H1 (cell line): ENCODE data around the gene MFAP3L. TPM values are rescaled to one million over a fixed set of nuclear protein-coding genes. Genes with fewer than 3 reads are reported as not detected.

ENCODE experiments used
- CTCF ChIA-PET: fragments of 300-600 bp; sonication (Branson Sonifier 250); formaldehyde crosslinking; loops from one replicate; lab custom pipeline; 2021; ENCODE audit not compliant: partially characterized antibody; lab: Charles Lee
- POLR2A ChIA-PET: fragments of 300-600 bp; sonication (Branson Sonifier 250); formaldehyde crosslinking; loops from one replicate; lab custom pipeline; 2021; ENCODE audit warnings: inconsistent platforms; ENCODE audit not compliant: partially characterized antibody; lab: Charles Lee
- DNase-seq, 2 experiments: peaks; one replicate each; pipeline versions ENCODE4 v3.0.0 to v3.0.0-alpha.2; 2010 to 2022; ENCODE audit warnings: low spot score in 2 of 2, low read depth in 1 of 2, mixed read lengths in 1 of 2
- FAIRE-seq: peaks from 2 replicates; lab custom pipeline; 2011; peaks lifted over from hg19 to GRCh38; lab: Jason Lieb, UNC
- H2AFZ ChIP-seq: 2 replicates; pipeline ENCODE4 v1.8.1; 2012; ENCODE audit warnings: low read length, inconsistent platforms
- H2AK5ac ChIP-seq: 2 replicates; pipeline ENCODE4 v1.6.1; 2013; ENCODE audit warnings: low read depth, low read length
- H2BK120ac ChIP-seq: replicated peaks from 2 replicates; pipeline ENCODE3; 2013; ENCODE audit warnings: low read depth, low read length, inconsistent platforms
- H2BK12ac ChIP-seq: 2 replicates; pipeline ENCODE4 v1.6.1; 2013; ENCODE audit warnings: low read depth, low read length
- H2BK15ac ChIP-seq: 2 replicates; pipeline ENCODE4 v1.6.1; 2013; ENCODE audit warnings: low read length
- H2BK20ac ChIP-seq: 2 replicates; pipeline ENCODE4 v1.6.1; 2013; ENCODE audit warnings: low read length
- H2BK5ac ChIP-seq: 2 replicates; pipeline ENCODE4 v1.6.1; 2013; ENCODE audit warnings: low read depth, low read length
- H3K14ac ChIP-seq: 2 replicates; pipeline ENCODE4 v1.6.1; 2013; ENCODE audit warnings: inconsistent platforms; ENCODE audit not compliant: insufficient read length
- H3K18ac ChIP-seq: 2 replicates; pipeline ENCODE4 v1.6.1; 2013; ENCODE audit warnings: low read length; ENCODE audit errors: extremely low read depth
- H3K23ac ChIP-seq: 2 replicates; pipeline ENCODE4 v1.6.1; 2013; ENCODE audit warnings: inconsistent platforms; ENCODE audit not compliant: insufficient read length
- H3K23me2 ChIP-seq: 2 replicates; pipeline ENCODE4 v1.6.1; 2013; ENCODE audit warnings: low read depth, low read length
- H3K27ac ChIP-seq: 2 replicates; pipeline ENCODE4 v1.6.1; 2011; ENCODE audit warnings: low read depth, low read length, inconsistent platforms
- H3K27me3 ChIP-seq, 4 experiments: replicated peaks in 1 of 4; 1 replicate in 1 of 4; 2 replicates in 3 of 4; pipeline versions ENCODE4 v1.6.1 to v1.8.1; 2011 to 2013; ENCODE audit warnings: low read length in 3 of 4, mild to moderate bottlenecking in 3 of 4, inconsistent platforms in 2 of 4, mixed read lengths in 2 of 4, moderate library complexity in 1 of 4; ENCODE audit not compliant: control insufficient read depth in 3 of 4, insufficient read depth in 3 of 4; ENCODE audit errors: extremely low read depth in 1 of 4
- H3K36me3 ChIP-seq, 4 experiments: 2 replicates each; pipeline versions ENCODE4 v1.6.1 to v1.8.1; 2011 to 2013; ENCODE audit warnings: mild to moderate bottlenecking in 4 of 4, low read length in 3 of 4, moderate library complexity in 2 of 4, control low read depth in 1 of 4, inconsistent platforms in 1 of 4; ENCODE audit not compliant: insufficient read depth in 4 of 4, control insufficient read depth in 2 of 4
- H3K4ac ChIP-seq: replicated peaks from 2 replicates; pipeline ENCODE3; 2013; ENCODE audit warnings: low read length, low read depth, mixed read lengths, inconsistent platforms; ENCODE audit not compliant: insufficient read length
- H3K4me1 ChIP-seq, 4 experiments: replicated peaks in 1 of 4; 1 replicate in 1 of 4; 2 replicates in 3 of 4; pipeline versions ENCODE4 v1.6.1 to v1.8.1; 2011 to 2013; ENCODE audit warnings: low read length in 3 of 4, inconsistent platforms in 2 of 4, mixed read lengths in 1 of 4; ENCODE audit not compliant: insufficient read depth in 4 of 4, control insufficient read depth in 3 of 4
- H3K4me2 ChIP-seq, 2 experiments: 2 replicates each; pipeline versions ENCODE4 v1.6.1 to v1.8.1; 2011 to 2013; ENCODE audit warnings: low read depth in 2 of 2, low read length in 2 of 2, control low read depth in 1 of 2, inconsistent platforms in 1 of 2, mild to moderate bottlenecking in 1 of 2; ENCODE audit not compliant: insufficient read depth in 1 of 2
- H3K4me3 ChIP-seq, 4 experiments: fragments of 200-600, 300-600 bp in 1 of 4; sonication (generic), shearing (Covaris generic), sonication (Bioruptor Twin) in 1 of 4; 2 replicates each; pipeline versions ENCODE4 v1.5.1 to v1.8.1; 2011 to 2016; ENCODE audit warnings: low read length in 4 of 4, low read depth in 3 of 4, control low read depth in 2 of 4, inconsistent platforms in 2 of 4, mild to moderate bottlenecking in 2 of 4, mixed read lengths in 1 of 4, moderate library complexity in 1 of 4; ENCODE audit not compliant: insufficient read depth in 2 of 4; ENCODE audit errors: extremely low read depth in 1 of 4
- H3K56ac ChIP-seq: replicated peaks from 2 replicates; pipeline ENCODE3; 2013; ENCODE audit warnings: low read depth, mild to moderate bottlenecking, mixed read lengths, low read length, inconsistent platforms; ENCODE audit not compliant: insufficient read length
- H3K79me1 ChIP-seq: 2 replicates; pipeline ENCODE4 v1.6.1; 2013; ENCODE audit warnings: low read depth, low read length, control low read depth
- H3K79me2 ChIP-seq, 2 experiments: 2 replicates each; pipeline versions ENCODE4 v1.6.1 to v1.8.1; 2012 to 2013; ENCODE audit warnings: low read length in 2 of 2, mild to moderate bottlenecking in 2 of 2, inconsistent platforms in 1 of 2; ENCODE audit not compliant: insufficient read depth in 2 of 2, control insufficient read depth in 1 of 2
- H3K9ac ChIP-seq, 4 experiments: replicated peaks in 1 of 4; 1 replicate in 1 of 4; 2 replicates in 3 of 4; pipeline versions ENCODE4 v1.6.1 to v1.8.1; 2011 to 2013; ENCODE audit warnings: low read depth in 3 of 4, low read length in 3 of 4, control low read depth in 2 of 4, mild to moderate bottlenecking in 2 of 4, moderate library complexity in 2 of 4, inconsistent platforms in 1 of 4; ENCODE audit errors: extremely low read depth in 1 of 4
- H3K9me3 ChIP-seq, 2 experiments: 2 replicates each; pipeline versions ENCODE4 v1.6.1 to v1.8.1; 2012 to 2013; ENCODE audit warnings: mild to moderate bottlenecking in 2 of 2, moderate library complexity in 2 of 2, control low read depth in 1 of 2, inconsistent platforms in 1 of 2, low read depth in 1 of 2, low read length in 1 of 2, mixed read lengths in 1 of 2; ENCODE audit not compliant: insufficient read depth in 2 of 2
- H4K20me1 ChIP-seq, 2 experiments: replicated peaks in 1 of 2; 2 replicates each; pipeline versions ENCODE3 to v1.8.1; 2011 to 2013; ENCODE audit warnings: inconsistent platforms in 2 of 2, low read length in 2 of 2, mild to moderate bottlenecking in 1 of 2; ENCODE audit not compliant: insufficient read depth in 2 of 2, control insufficient read depth in 1 of 2
- H4K5ac ChIP-seq: 2 replicates; pipeline ENCODE4 v1.6.1; 2013; ENCODE audit warnings: low read length, low read depth, mixed read lengths, inconsistent platforms; ENCODE audit not compliant: insufficient read length
- H4K8ac ChIP-seq: 2 replicates; pipeline ENCODE4 v1.8.0; 2013; ENCODE audit warnings: mild to moderate bottlenecking, moderate library complexity, low read length, inconsistent platforms; ENCODE audit not compliant: insufficient read depth; ENCODE audit errors: extremely low read depth
- H4K91ac ChIP-seq: replicated peaks from 2 replicates; pipeline ENCODE3; 2013; ENCODE audit warnings: low read length, mixed read lengths, inconsistent platforms; ENCODE audit not compliant: insufficient read length
- ASH2L ChIP-seq: fragments of 200-600, 300-600 bp; sonication (generic); IDR thresholded peaks from one replicate; pipeline ENCODE4 v1.7.1; 2017; ENCODE audit warnings: low read length
- CHD1 ChIP-seq: IDR thresholded peaks from 2 replicates; pipeline ENCODE4 v1.6.1; 2012; ENCODE audit warnings: low read depth, low read length, improper control_type of control experiment
- FOSL1 ChIP-seq: IDR thresholded peaks from 2 replicates; pipeline ENCODE4 v1.6.1; 2011; ENCODE audit warnings: mild to moderate bottlenecking, low read depth, low read length, moderate library complexity; ENCODE audit not compliant: insufficient read depth
- PHF8 ChIP-seq: fragments of 200-600 bp; sonication (generic); conservative IDR thresholded peaks from 2 replicates; pipeline ENCODE4 v1.7.1; 2012; ENCODE audit warnings: low read depth, mild to moderate bottlenecking, inconsistent platforms, low read length, moderate library complexity
- POLR2A ChIP-seq, 2 experiments: IDR thresholded peaks; 1 replicate in 1 of 2; 2 replicates in 1 of 2; pipeline ENCODE4 v1.6.1; 2011; ENCODE audit warnings: low read depth in 2 of 2, low read length in 2 of 2, mild to moderate bottlenecking in 2 of 2; ENCODE audit errors: control extremely low read depth in 1 of 2
- POLR2AphosphoS5 ChIP-seq: IDR thresholded peaks from 2 replicates; pipeline ENCODE4 v1.6.1; 2011; ENCODE audit warnings: low read depth, low read length
- SAP30 ChIP-seq: fragments of 300-600 bp; sonication (generic); IDR thresholded peaks from 2 replicates; pipeline ENCODE4 v1.7.1; 2012; ENCODE audit warnings: low read length, moderate library complexity, mild to moderate bottlenecking, inconsistent platforms; ENCODE audit not compliant: insufficient read depth, insufficient replicate concordance
- SIN3A ChIP-seq, 2 experiments: IDR thresholded peaks in 1 of 2; conservative IDR thresholded peaks in 1 of 2; 2 replicates each; pipeline ENCODE4 v1.6.1; 2011 to 2012; ENCODE audit warnings: low read length in 2 of 2, improper control_type of control experiment in 1 of 2, low read depth in 1 of 2, mild to moderate bottlenecking in 1 of 2
- SP1 ChIP-seq: IDR thresholded peaks from 2 replicates; pipeline ENCODE4 v1.6.1; 2011; ENCODE audit warnings: low read depth, low read length
- SP2 ChIP-seq: IDR thresholded peaks from 2 replicates; pipeline ENCODE4 v1.6.1; 2012; ENCODE audit warnings: mild to moderate bottlenecking, low read length, inconsistent platforms
- SRF ChIP-seq: IDR thresholded peaks from 2 replicates; pipeline ENCODE4 v1.6.1; 2011; ENCODE audit warnings: mild to moderate bottlenecking, low read depth, low read length, moderate library complexity
- TEAD4 ChIP-seq: IDR thresholded peaks from 2 replicates; pipeline ENCODE4 v1.6.1; 2012; ENCODE audit warnings: low read depth, low read length, inconsistent platforms, mixed read lengths
- WGBS, 2 experiments: shearing (Covaris generic) in 1 of 2; methylation state at CpG; one replicate each; pipeline versions ENCODE4 v1.1.6 to v1.1.7; 2013 to 2015; ENCODE audit warnings: low lambda C conversion rate in 2 of 2, mixed read lengths in 2 of 2, inconsistent platforms in 1 of 2, low coverage in 1 of 2, missing lambda C conversion rate in 1 of 2; ENCODE audit not compliant: insufficient replicate concordance in 2 of 2, insufficient coverage in 1 of 2, insufficient read length in 1 of 2; ENCODE audit errors: extremely low coverage in 1 of 2, missing lambda C conversion rate in 1 of 2; 5-methylcytosine and 5-hydroxymethylcytosine counted together
- polyA plus RNA-seq, 7 experiments: library from polyadenylated mRNA; depleted of rRNA in 3 of 7; stranded (reverse) in 5 of 7; unstranded in 2 of 7; fragments of >200 nt in 5 of 7; fragments of 200-250 nt in 2 of 7; gene quantifications; 1 replicate in 5 of 7; 2 replicates in 1 of 7; 4 replicates in 1 of 7; pipeline versions ENCODE4 v1.2.1 to v1.2.3, GENCODE V29; 2011 to 2013; ENCODE audit warnings: missing spikeins in 2 of 7, mixed read lengths in 2 of 7
- total RNA-seq: library from RNA; stranded (reverse); fragmentation: NEBNext Ultra II Directional; extraction: Animal tissue kit (Norgen Biotek cat#: 25700); gene quantifications from 2 replicates; pipeline ENCODE4 v1.2.1, GENCODE V29; 2021
- TF ChIP-seq, protein P1 (sequence below): IDR thresholded peaks from 2 replicates; pipeline ENCODE4 v1.6.1; 2012; ENCODE audit warnings: inconsistent platforms

MFAP3L gene
- total and polyA plus RNA-seq, 2 of the 8 experiments (the other 6 are each of a cell fraction or from before 2014, with no cell fraction given): 7.0 to 9.8 TPM

DNA sequence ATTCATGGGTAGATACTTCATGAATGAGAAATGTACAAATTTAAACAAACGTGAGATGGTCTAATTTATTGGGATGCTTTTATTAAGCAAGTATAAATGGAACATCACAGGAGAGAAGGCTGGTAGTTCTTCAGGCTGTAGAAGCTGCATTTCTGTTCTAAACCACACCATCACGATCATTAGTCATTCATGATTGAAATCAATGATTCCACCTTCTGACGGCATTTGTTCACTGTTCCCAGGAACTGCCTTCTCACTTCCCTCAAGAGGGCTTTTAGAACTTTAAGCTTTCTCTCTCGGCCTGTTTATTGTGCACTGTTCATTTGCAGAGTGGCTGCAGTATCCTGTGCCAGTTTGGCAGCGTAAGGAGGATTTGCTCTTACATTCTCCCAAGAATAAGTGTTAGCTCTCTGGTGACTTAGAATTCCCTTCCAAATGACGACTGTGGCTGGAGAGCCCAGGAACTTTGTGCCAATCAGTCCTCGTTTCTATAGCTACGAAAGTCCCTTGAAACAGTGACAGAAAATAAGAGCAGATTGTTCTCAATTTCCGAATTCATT lies 54.7 kb downstream of the MFAP3L start:
- Histone ChIP-seq H3K4me3 (no peak overlapping the region), H3K27ac (0 out of 2 replicates have a peak overlapping the region, but pooled peaks have one; percentile 44), H4K91ac (no peak overlapping the region), H3K4ac (no peak overlapping the region), H2BK20ac (no peak overlapping the region), H2AFZ (no peak overlapping the region), H3K9me3 (no peaks in the 10 kb centered on the region), H2AK5ac (no peak overlapping the region), H3K23ac (no peak overlapping the region), H2BK15ac (no peak overlapping the region), H3K23me2 (no peaks in the 10 kb centered on the region), H3K14ac (no peak overlapping the region), H4K20me1 (no peaks in the 10 kb centered on the region), H2BK120ac (no peak overlapping the region), H2BK5ac (no peak overlapping the region), H3K4me1 (peaks cover 0 to 8% (median 6%) of the 10 kb centered on the region in 4 experiments; a peak in 5 of 7 replicates), H3K36me3 (no peaks in the 10 kb centered on the region), H4K5ac (no peak overlapping the region), H2BK12ac (no peak overlapping the region), H3K18ac (no peak overlapping the region), H3K27me3 (no peaks in the 10 kb centered on the region), H3K79me2 (no peaks in the 10 kb centered on the region), H3K9ac (no peak overlapping the region), H4K8ac (no peak overlapping the region), H3K4me2 (no peak overlapping the region), H3K79me1 (no peaks in the 10 kb centered on the region), H3K56ac (no peak overlapping the region)
- no peak for FAIRE-seq
- POLR2A ChIA-PET: interaction anchor here (0.6 kb wide), 1 partner anchor 9 kb away, joined by 3 read pairs; no protein-coding TSS in a partner anchor
- CTCF ChIA-PET: interaction anchor here (0.9 to 1.3 kb wide), 2 partner anchors 13 to 161 kb away, joined by 4 to 5 read pairs; no protein-coding TSS in a partner anchor
- no peak for DNase-seq
- 85% methylated on average over 9 of the region's 9 CpGs; no CpG with 5 or more reads in 1 of the 2 experiments for WGBS, 2 experiments
- TF ChIP-seq, protein P1, sequence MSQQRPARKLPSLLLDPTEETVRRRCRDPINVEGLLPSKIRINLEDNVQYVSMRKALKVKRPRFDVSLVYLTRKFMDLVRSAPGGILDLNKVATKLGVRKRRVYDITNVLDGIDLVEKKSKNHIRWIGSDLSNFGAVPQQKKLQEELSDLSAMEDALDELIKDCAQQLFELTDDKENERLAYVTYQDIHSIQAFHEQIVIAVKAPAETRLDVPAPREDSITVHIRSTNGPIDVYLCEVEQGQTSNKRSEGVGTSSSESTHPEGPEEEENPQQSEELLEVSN: no peak
- TF ChIP-seq PHF8 (no peak), SP2 (no peak), POLR2A (IDR thresholded peaks at IDR 0.05; ENCODE audit: control extremely low read depth in 1 of 2, low read depth in 2 of 2, low read length in 2 of 2) (no peak), ASH2L (no peak), SIN3A (conservative IDR thresholded peaks at IDR 0.05 in 1 of 2, IDR thresholded peaks at IDR 0.05 in 1 of 2; ENCODE audit: low read depth in 1 of 2, low read length in 2 of 2) (no peak), SP1 (no peak), FOSL1 (no peak), CHD1 (no peak), POLR2AphosphoS5 (no peak), TEAD4 (no peak), SRF (no peak), SAP30 (no peak)
